Stimulated activated CD4-positive, alpha-beta T cell treated with anti-CD3 and anti-CD28 coated beads, Interleukin-15, amount 100 ng/mL, for 1 hour (primary cell): ENCODE results near the gene FLNB.

Source experiments
- DNase-seq, 2 donors: peaks; one replicate each; pipeline ENCODE4 v3.0.0-alpha.2; 2020; ENCODE audit warnings: low read depth in 1 of 2, low spot score in 1 of 2

FLNB gene

GRCh38 chr3:58028902-58029301 is 20.7 kb downstream of the FLNB start:
- DNase-seq = no peak

- DNase-seq = no peak
These were observed 21.8 kb downstream of the FLNB start for GRCh38 chr3:58029842-58030584.

DNA sequence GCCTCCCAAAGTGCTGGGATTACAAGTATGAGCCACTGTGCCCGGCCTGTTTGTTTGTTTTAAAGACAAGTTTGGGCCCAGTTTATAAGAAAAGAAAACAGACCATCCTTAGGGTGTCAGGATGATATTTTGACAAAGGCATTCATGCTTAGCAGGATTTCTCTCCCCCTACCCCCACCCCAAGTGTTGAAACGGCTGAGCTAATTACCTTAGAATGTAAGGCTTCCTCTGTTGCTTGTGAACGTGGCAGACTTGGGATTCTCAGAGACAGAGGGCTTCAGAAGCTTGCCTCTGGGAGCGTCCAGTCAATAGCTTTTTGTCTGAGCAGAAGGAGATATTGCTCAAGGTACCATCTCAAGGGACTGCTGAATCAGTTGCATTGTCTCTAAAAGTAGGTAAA is 24.0 kb downstream of the FLNB start:
- DNase-seq = no peak

DNA sequence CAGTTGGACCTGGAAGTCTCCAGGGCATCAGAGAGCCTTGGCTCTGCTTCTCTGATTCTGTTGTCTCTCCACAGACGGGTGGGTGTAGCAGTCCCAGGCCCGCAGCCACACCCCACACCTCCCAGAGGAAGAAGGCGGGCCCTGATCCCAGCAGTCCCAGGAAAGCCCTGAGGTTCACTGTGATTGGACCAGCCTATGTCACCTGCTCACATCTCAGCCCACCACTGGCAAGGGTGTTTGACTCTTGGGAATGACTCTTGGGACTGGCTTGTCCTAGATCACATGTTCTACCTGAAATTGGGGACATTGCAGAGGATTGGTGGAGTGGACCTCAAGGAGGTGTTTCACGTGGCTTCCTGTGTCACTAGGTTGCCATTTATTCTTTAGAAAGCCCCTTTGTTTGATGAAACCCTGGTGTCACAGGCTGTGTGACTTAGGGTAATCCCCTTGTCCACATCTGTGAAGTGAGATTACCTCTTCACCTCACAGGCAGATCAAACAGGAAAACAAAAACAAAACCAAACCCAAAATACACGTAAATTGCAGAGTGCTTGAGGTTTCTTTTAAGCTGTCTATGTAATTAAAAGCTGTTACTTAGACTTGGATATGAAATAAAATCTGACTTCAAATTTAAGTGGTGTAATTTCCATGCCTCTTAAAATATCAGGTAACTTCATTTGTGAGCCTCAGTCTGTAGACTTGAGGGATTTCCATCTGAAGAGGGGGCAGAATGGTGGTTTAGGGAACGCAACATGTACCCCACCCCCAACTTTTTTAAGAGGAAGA is 26.7 kb downstream of the FLNB start:
- DNase-seq = no peak

DNA sequence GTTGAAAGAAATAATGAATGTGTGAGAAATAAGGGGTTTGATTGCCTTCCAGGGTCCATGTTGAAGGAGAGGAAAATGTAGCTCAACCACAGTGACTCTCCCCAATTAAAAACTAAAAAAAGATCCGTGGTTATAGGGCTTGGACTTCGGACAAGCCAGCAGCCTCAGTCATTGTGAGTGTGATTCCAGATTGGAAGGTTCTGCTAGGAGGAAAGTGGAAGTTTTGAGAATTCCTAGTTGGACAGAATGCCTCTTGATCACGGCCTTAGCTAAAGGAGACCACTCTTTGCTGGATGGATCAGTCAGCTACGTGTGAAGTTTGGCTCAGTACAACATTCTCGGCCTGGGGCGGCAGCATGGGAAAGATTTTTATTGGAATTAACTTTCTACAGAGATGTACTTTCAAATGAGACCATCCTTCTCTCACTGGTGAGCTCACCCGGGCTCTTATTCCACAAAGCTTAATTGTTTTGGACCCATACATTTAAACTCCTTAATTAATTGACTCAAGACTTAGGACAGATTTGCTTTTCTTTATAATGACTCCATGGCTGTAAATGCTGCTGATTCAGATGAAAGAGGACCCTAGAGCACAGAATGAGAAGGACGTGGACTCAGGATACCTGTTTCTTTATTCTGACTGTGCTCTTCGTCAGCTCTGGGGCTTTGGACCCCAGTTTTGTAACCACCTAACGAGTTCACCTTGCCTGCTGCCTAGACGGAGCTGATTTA is 27.5 kb downstream of the FLNB start:
- no peak for DNase-seq

DNA sequence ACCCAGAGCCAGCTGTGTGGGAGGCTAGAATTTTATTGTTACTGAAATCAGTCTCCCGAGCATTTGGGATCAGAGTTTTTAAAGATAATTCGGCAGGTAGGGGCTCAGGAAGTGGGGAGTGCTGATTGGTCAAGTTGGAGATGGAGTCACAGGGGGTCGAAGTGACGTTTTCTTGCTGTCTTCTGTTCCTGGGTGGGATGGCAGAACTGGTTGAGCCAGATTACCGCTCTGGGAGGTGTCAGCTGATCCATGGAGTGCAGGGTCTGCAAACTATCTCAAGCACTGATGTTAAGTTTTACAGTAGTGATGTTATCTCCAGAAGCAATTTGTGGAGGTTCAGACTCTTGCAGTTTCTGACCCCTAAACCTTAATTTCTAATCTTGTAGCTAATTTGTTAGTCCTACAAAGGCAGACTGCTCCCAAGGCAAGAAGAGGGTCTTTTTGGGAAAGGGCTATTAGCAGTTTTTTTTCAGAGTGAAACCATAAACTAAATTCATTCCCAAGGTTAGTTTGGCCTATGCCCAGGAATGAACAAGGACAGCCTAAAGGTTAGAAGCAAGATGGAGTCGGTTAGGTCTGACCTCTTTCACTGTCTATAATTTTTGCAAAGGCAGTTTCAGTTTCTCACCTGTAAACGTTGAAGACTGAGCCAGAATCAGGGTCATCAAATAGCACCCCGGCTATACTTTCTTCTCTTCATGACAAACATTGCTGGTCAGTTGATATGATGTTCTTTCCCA is 28.2 kb downstream of the FLNB start:
- DNase-seq = no peak

- DNase-seq = no peak
These were observed 29.1 kb downstream of the FLNB start for GRCh38 chr3:58037141-58037910.

DNA sequence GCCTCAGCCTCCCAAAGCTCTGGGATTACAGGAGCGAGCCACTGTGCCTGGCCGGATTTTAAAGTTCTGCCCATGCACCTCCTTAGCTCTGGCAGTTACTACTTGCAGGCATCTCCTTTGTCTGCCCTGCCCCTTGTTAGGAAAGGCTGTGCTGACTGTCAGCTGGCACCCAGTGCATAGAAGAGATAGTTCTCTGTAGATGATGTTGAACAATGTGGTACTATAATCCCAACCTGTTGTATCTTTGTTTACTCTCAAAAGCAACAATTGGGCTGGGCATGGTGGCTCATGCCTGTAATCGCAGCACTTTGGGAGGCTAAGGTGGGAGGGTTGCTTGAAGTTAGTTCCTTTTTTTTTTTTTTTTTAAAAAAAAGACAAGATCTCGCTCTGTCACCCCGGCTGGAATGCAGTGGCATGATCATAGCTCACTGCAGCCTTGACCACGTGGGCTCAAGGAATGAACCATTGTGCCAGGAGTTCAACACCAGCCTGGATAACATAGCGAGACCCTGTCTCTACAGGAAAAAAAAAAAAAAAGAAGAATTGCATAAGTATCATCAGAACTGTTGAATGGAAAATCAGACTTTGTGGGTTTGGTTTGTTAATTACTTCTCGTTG is 30.6 kb downstream of the FLNB start:
- DNase-seq = no peak

GRCh38 chr3:58039601-58040000 is 31.4 kb downstream of the FLNB start:
- no peak for DNase-seq

DNA sequence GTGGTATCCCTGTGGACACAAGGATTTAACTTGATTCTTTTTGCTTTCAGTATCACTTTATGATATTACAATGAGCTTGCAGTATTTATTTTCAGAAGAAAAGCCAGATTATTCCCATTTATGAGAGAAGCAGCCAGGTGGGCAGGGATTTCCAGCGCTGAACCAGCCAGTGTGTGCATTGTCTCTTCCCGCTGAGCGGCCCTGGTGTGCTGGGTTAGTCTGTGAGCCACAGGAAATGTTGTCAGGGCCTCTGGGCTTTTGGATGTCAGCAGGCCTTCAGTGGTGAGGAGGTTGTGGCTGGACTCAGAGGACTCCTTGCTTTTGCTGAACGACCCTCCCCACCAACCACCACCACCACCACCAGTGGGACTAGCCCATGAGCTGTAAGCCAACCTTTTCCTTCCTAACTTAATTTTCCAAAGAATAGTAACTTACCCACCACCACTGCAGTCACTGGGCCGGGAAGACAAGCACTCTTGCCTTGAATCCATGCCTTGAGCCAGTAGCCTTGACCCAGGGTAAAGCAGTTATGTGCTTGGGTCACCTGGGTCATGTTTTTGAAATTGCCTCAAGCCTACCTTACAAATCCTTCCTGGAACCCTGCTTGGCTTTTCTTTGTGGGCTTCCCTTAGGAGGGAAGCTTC is 33.1 kb downstream of the FLNB start:
- no peak for DNase-seq

DNA sequence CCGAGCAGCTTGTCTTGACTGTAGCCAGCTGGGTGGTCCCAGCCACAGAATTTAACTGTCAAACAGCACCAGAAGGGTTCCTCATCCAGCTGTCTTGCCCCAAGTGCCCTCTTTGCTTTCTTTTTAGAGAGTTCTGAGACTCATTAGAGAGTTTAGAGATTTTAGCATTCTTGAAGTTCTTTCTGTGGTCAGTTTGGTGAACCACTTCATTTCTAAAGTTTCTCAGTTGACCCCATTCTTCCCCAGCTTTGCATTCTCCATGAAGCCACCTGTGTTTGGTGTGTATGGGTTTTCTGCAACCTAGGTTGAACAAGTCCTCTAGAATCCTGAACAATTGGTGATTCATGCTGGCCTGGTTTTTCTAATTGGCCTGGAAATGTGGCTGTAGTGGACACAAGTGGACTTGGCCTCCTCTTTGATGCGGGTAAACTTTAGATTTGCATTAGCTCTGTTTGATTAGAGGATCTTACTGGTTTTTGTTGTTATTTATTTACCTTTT is 33.7 kb downstream of the FLNB start:
- DNase-seq = no peak

GRCh38 chr3:58042947-58043707 is 34.9 kb downstream of the FLNB start:
- DNase-seq = no peak

GRCh38 chr3:58043933-58044332 is 35.7 kb downstream of the FLNB start:
- DNase-seq = no peak

GRCh38 chr3:58044691-58045483 is 36.7 kb downstream of the FLNB start:
- DNase-seq = no peak

- no peak for DNase-seq
These were observed 39.6 kb downstream of the FLNB start for GRCh38 chr3:58047826-58048225.

DNA sequence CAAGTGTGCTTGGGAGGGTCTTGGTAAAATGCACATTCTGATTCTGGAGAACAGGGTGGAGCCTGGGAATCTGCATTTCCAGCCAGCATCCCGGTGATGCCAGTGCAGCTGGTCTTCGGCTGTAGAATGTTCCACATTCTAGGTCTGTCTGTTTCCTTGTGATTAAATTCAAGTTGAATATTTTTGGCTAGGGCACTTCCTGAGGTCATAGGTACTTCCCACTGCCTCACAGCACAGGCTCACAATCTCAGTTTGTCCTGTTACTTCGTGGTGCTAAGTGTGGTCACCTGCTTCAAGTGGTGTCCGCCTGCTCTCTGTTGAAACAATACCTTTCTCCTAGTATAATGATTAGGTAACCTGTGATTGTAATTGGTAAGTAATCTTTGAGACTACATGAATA is 40.1 kb downstream of the FLNB start:
- no peak for DNase-seq

GRCh38 chr3:58049143-58049785 is 41.0 kb downstream of the FLNB start:
- DNase-seq = no peak
